GM18498 (cell line): ENCODE results near the gene NCKAP5.

Source experiments
- ATAC-seq: cut with Tn5 transposase; IDR thresholded peaks from one replicate; pipeline ENCODE4 v1.9.1; 2021; ENCODE audit warnings: mild to moderate bottlenecking, moderate library complexity; ENCODE audit not compliant: unreplicated experiment

NCKAP5 gene

GRCh38 chr2:132923787-132924186 is 644.5 kb downstream of the NCKAP5 start:
- no peak for ATAC-seq

DNA sequence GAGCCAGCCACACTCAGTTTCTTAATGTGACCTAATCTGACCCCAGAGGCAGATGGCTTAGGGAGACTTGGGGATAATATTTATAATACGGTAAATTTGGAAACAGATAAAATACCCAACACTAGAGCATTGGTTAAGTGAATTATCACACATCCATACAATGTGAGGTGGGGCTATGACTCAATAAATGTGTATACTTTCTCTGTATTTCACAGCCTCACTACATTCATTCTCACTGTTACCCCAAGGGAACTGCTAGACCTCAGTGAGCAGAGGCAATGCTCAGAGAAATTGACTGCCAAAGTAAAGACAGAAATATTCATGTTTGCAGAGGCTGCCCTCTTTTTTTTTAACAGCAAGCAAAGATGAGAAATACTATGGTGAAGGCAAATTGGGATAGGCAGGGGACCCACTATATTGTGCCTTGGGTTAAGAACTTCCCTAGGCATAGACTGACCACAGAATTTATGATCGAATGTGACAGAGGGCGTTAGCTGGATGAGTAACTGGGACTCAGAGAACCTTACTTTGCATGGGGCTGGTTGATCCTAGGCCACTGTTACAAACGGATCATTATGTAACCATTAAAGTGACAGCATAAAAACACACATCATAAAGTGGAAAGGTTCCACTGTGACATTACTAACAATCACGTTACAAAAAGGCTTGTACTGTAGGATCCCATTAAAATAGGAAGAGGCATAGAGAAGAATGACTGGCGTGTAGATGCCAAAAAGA is 652.3 kb downstream of the NCKAP5 start:
- ATAC-seq = no peak

DNA sequence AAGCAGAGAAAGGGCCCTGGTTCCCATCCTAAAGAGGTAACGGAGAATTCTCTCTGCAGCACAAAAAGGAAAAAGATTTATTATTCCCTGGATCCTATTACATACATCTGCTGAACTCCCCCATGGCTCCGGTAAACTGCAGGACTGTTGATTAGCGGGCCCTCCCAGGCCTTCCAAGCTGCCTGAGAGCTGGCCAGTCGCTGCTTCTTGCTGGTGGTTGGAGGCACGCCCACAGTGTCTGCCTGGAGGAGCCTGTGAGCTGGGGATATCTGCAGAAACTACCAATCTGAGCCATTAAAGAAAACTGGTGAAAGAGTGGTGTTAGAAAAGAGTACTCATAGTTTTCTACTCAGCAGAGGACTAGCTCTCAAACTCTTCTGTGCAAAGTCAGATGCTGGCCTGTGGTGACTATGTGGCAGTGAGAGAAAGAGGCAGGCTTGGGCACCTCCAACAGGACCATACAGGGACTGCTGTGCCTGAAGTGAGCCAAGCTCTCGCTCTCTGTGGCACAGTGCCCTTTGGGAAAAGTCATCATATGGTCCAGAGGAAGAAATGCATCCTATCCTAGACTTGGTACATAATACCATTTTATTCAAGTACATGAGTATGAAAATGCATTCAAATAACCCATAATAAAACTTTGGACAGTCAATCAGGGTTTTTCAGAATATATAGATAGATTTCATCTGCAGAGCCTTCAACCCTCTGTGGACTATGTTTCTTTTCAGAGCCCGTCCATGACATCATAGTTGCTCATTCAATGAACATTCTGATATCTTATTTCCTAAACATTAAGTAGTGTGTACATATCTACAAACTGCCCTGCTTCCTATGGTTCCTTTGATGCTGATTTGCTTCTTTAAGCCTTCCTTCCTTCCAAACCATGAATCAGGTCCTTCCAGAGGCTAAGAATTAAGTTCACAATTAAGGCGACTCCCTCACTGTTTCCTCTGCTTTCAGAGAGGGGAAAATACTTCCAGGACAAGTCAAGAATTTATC is 656.2 kb downstream of the NCKAP5 start:
- no peak for ATAC-seq

GRCh38 chr2:132910432-132910831 is 657.8 kb downstream of the NCKAP5 start:
- ATAC-seq = no peak

DNA sequence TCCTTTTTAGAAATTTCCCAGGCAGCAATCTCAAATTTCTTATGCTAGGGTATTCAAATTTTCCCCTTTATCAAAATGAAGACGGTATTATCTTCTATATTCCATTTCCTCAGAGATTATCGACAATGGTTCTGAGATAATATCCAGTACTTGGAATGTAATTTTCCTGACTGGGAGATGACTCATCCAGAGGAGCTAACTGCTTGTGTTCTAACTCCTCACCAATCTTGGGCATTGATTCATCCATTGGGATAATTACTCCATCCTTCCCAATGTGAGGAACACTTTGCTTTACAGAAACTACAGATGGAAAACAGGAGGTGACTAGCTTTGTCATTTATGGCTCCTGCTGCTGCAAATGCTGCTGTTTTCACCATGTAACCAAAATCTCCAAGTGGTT is 658.8 kb downstream of the NCKAP5 start:
- no peak for ATAC-seq

DNA sequence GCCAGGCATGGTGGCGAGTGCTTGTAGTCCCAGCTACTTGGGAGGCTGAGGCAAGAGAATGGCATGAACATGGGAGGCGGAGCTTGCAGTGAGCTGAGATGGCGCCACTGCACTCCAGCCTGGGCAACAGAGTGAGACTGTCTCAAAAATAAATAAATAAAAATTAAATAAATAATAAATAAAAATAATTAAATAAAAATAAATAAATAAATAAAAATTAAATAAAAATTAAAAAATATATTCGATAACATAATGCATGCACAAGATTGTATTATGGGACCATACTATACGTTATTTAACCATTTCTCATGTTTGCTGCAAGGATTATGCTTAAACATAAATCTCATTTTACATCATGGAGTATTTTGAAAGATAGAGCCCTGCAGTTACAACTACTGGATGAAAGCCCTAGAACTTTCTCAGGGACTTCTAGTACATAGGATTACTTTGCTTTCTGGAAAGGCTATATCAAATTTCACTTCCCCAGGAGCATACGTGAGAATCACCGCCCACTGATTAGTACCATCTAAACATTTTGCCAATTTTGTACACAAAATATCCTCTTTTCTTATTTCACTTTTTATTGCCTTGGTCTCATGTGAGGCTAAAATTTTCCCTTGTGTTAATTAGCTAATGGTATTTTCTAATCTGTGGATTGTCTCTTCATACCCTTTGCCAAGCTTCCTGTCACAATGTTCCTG is 664.0 kb downstream of the NCKAP5 start:
- ATAC-seq = no peak

- no peak for ATAC-seq
Measured at GRCh38 chr2:132902626-132903025, 665.6 kb downstream of the NCKAP5 start.

GRCh38 chr2:132901661-132902060 is 666.6 kb downstream of the NCKAP5 start:
- ATAC-seq = no peak

GRCh38 chr2:132897111-132897510 is 671.2 kb downstream of the NCKAP5 start:
- no peak for ATAC-seq

- ATAC-seq = no peak
Measured at GRCh38 chr2:132896073-132896472, 672.2 kb downstream of the NCKAP5 start.

DNA sequence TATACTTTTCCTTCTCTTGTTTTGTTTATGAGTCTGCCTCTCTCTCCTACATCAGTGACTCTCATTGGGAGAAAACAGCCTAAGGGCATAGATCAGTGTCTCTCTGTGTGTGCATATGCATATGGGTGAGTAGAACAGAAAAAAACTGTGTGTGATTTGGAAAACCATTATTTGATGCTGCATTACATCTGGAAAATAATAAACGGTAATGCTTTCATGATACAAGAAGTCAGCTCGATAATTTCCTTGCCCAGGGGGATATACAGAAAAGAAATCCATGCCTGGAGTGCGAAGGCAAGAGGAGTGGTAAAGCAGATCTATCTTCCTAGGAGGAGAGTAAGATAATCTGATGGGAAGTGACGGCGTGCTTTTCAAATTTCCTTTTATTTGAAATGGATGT is 676.8 kb downstream of the NCKAP5 start:
- ATAC-seq = no peak

DNA sequence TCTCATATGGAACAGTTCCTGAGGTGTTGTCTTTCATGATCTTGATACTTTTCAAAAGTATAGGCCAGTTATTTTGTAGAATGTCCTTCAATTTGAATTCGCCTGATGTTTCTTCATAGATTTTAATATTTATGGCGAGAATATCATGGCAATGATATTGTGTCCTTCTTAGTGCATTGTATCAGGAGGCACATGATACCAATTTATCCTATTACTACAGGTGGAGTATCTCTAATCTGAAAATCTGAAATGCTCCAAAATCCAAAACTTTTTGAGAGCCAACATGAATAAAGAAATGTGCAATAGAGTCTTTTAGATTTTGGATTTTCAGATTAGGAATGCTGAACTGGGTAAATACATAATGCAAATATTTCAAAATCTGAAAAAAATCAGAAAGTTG is 681.7 kb downstream of the NCKAP5 start:
- ATAC-seq = no peak

- ATAC-seq = no peak
Measured at GRCh38 chr2:132884705-132885104, 683.6 kb downstream of the NCKAP5 start.

DNA sequence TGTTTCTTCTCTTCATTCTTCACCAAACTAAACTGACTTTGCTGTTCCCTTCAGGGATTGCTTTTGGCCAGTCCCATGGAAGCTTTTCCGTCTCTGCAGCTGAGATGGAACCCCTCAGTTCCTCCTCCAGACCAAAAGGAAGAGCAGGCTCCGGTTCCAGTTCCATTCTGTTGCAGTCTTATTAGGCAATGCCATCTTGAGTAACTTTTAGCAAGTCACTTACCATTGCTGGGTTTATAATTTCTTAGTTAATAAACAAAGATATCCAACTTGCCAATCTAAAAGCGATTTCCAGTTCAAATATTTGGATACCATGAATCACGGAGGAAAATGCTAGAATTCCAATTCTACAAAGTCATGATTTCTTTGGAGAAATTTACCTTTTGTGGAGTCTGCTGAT is 684.0 kb downstream of the NCKAP5 start:
- ATAC-seq = no peak

GRCh38 chr2:132883430-132883829 is 684.8 kb downstream of the NCKAP5 start:
- no peak for ATAC-seq

DNA sequence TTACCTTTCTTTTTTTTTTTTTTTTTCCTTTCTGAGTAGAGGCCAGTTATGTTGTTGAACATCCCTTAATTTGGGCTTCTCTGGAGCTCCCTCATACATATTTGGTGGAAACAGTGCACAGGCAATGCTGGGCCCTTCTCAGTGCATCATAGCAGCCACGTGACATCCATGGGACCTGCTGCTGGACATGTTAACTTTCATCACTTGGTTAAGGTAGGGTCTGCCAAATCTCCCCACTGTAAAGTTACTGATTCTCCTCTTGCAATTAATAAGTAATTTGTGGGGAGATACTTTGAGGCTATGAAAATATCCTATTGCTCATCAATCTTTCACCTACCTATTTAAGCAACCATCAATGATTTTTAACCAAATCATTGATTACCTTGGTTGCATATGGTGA is 686.7 kb downstream of the NCKAP5 start:
- ATAC-seq = no peak

- no peak for ATAC-seq
Measured at GRCh38 chr2:132877923-132878322, 690.3 kb downstream of the NCKAP5 start.

DNA sequence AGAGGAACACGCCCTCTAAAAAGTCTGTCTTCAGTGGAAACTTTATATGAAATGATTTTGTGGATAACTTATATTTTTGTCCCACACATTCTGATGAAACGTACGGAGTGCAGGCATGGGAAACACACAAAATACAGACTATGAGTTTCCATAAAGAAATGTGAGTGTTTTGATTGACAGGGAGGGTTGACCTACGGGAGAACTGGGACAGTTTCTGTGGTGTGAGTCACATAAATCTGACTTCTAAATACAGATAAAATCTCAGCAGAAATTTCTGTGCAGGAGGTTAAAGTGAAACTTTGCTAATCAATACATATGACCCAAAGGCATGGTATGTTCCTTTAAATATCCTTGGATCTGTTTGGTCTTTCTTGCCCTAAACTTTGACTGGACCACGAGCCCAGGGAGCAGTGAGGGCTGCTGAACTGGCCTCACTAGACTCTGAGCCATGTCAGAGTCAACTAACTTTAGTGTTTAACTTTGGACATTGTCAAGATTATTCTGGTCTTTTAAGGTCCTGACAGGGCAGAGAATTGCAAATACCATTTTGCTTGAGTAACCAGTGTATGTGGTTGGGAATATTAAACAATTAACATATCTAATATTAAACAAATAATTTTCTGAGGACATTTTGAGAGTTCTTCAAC is 691.4 kb downstream of the NCKAP5 start:
- no peak for ATAC-seq

DNA sequence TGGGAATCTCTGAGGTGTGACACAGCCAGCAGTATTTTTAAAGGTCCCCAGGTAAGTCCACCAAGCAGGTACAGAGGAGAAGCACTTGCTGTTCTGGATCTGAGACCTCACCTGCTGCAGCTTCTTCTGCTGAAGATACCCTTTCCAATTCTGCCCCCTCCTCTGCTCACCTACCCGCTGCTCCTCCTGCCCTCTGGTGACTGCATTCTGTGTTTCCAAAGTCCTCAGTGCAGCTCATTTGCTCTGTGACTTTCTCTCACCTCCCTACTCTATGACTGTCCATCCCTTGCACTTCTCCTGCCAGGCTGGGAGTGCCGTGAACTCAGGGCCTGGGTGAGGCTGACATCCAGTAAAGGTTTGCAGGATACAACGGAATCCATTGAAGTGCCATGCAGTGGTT is 693.1 kb downstream of the NCKAP5 start:
- no peak for ATAC-seq

GRCh38 chr2:132873738-132874137 is 694.5 kb downstream of the NCKAP5 start:
- ATAC-seq = no peak

GRCh38 chr2:132871831-132872230 is 696.4 kb downstream of the NCKAP5 start:
- no peak for ATAC-seq
